Kidney capillary endothelial cell (primary cell): Measurements from ENCODE around the gene NELL1.
"Not testable (repeated sequence)": the region's sequence is repeated elsewhere in the genome, so short reads cannot be mapped to it uniquely, and the experiment has no call there.

Experiments
- DNase-seq: peaks from one replicate; pipeline ENCODE4 v3.0.0-alpha.2; 2018; ENCODE audit warnings: low spot score

The NELL1 gene

GRCh38 chr11:20770414-20770946 lies 101.1 kb downstream of the NELL1 start:
- no peak for DNase-seq

- DNase-seq: no peak
These were observed 101.6 kb downstream of the NELL1 start for GRCh38 chr11:20771026-20771425.

GRCh38 chr11:20771681-20772080 lies 102.3 kb downstream of the NELL1 start:
- DNase-seq: no peak

GRCh38 chr11:20775331-20775730 lies 105.9 kb downstream of the NELL1 start:
- DNase-seq: no peak

DNA sequence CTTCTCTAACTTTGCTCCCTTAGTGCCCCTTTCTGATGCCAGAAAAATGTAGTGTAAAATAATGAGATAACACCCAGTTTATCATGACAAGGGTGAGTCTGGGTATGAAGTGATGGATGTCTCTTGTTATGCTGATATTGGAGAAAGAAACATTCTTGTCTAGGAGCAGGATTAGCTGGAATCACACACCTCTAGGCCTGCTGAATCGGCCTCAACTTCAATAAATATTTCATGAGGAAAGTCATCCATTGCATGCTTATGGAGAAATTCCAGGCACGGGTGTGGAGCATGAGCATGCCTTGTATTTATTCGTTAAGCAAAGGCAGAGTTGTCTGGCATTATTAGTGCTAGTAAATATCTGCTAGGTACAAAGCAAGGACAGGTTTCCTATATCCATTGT lies 113.4 kb downstream of the NELL1 start:
- no peak for DNase-seq

GRCh38 chr11:20783220-20783619 lies 113.8 kb downstream of the NELL1 start:
- DNase-seq: no peak

DNA sequence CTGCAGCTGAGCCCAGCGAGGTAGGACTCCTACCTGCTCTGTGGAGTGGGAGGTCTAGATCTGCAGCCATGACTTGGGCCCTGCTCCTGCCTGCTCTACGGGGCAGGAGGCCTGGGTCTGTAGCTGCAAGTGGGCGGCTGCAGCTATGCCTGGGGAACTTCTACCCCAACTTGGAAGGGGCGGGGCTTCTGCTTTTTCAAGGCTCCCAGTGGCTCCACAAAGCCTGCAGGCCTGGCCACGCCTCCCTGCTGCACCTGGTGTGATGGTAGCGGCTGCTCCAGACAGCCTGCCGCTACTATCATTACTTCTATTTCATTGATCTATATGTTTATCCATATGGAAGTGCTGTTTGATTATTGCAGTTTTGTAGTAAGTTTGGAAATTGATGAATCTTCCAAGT lies 121.2 kb downstream of the NELL1 start:
- no peak for DNase-seq

DNA sequence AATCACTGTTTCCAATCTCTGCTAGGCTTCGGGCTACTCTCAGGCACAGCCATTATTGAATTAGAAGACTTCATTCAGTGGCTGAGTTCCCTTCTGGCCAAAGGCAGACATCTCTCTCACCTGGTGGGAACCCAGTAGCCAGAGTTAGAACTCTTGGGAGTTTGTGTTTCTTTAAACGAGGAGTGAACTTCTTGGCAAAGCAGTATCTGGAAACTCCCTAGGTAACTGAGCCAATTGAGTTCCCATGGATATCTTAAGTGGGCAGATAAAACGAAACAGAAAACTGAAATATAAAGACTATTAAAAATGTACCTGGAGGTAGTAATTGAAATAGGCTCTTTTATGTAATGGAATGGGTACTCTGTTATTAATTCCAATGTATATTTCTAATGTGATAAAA lies 125.6 kb downstream of the NELL1 start:
- DNase-seq: no peak

DNA sequence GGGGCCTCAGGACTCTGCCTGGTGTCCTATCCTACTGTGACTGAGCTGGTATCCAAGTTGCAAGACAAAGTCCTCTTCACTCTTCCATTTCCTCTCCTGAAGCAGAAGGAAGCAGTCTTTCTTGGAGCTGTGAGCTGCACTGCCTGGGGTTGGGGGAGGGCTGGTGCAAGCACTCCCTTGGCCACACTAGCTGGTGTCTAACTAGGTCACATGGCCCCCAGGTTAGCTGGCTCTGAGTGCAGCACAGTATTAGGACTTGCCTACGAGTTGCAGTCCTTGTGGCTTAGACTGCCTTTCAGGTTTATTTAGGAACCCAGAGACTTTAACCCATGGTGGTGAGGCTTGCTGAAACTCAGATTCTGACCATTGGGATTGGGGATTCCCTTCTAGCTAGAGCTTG lies 138.9 kb downstream of the NELL1 start:
- DNase-seq: no peak

DNA sequence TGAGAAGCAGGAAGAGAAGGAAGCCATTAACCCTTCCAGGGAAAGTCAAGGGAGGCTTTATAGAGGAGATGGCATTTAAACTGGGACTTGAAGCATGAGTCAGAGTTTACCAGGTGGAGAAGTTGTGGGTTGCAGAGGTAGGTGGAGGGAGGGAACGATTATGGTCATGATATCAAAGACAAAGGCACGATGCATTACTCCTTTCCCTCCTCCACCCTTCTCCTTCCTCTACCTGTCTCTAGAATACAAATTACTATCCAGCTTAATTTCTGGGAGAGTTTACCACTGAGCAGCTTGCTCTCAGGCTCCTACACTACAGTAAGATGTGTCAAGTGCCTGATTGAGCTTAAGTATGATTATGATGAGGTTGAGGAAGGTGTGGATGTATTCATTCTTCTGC lies 151.7 kb downstream of the NELL1 start:
- no peak for DNase-seq

DNA sequence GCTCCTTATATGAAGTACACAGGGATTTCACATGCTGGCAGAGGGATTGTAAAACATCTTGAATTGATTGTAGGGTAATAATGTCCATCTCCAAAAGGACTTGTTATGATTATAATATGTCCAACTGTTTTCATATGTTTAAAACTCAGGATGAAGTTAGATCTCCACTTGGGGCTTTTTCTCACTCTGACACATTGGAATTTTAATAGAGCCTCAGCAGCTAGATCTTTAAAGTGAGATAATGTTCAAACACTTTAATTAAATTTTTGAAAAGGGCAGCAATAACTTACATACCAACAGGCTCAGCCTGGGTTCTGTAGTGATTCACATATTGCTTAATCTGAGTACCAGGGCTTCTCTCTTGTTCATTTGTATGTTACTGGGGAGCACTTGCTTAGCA lies 152.1 kb downstream of the NELL1 start:
- no peak for DNase-seq

DNA sequence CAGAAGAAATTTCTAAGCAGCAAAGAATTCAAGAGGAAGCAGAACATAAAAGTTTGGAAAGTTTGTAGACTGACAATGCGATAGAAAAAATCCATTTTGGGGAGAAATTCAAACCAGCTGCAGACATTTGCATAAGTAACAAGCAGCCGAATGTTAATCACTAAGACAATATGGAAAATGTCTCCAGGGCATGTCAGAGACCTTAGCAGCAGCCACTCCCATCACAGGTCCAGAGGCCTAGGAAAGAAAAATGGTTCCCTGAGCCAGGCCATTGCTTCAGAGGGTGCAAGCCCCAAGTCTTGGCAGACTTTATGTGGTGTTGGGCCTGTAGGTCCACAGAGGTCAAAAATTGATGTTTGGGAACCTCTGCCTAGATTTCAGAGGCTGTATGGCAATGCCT lies 155.4 kb downstream of the NELL1 start:
- no peak for DNase-seq

- no peak for DNase-seq
These were observed 166.2 kb downstream of the NELL1 start for GRCh38 chr11:20835561-20835960.

DNA sequence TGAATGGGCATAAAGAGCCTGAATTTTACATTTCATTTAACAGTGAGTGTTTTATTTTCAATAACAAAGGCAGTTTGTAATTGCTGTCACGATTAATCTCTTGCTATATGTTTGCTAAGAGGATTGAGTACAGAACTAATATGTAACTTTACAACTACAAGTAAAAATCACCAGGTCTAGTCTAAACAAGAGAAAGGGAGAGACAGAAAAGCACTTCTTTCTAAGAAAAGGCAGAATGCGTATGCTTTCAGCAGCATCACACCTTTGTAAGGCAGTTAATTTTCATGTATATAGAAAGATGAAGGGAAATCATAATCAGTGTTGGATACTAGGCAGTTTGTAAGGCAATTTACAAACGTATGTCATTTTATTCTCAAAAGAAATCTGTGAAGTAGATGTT lies 169.8 kb downstream of the NELL1 start:
- no peak for DNase-seq

GRCh38 chr11:20840341-20840740 lies 171.0 kb downstream of the NELL1 start:
- DNase-seq: no peak

DNA sequence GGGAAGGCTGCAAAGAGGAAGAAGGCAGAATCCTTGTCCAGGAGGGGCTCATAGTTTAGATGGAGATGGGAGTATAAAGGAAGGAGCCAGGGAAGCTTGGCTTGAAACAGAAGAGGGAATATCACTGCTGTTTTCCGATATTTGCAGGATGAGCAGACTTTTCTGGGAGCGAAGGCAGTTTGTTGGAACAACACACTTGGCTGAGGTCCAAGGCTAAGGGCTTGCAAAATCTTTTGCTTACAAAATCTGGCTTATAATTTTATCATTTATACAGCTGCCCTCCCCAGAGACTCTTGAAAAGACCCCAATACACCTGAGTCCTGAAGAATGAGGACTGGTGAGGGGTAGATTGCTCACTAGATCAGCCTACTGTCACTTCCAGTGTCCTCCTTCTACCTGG lies 174.8 kb downstream of the NELL1 start:
- no peak for DNase-seq

DNA sequence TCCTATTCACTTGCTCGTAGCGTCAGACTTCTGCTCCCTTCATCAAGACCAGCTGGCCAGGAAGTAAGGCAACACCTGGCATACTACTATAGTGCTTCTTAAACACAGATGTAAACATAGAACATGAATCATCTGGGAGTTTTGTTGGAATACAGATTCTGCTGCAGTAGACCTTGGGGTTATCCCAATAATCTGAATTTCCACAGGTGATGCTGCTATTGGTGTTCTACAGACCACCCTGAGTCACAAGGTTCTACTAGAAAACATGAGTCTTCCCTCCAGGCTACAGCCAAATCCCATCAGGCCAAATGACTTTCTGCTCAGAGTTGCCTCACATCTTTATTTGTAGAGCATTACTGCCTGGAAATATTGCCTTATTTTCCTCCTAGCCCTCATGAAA lies 175.2 kb downstream of the NELL1 start:
- DNase-seq: no peak

- DNase-seq: no peak
These were observed 185.0 kb downstream of the NELL1 start for GRCh38 chr11:20854215-20854955.

- DNase-seq: no peak
These were observed 191.9 kb downstream of the NELL1 start for GRCh38 chr11:20861322-20861721.

DNA sequence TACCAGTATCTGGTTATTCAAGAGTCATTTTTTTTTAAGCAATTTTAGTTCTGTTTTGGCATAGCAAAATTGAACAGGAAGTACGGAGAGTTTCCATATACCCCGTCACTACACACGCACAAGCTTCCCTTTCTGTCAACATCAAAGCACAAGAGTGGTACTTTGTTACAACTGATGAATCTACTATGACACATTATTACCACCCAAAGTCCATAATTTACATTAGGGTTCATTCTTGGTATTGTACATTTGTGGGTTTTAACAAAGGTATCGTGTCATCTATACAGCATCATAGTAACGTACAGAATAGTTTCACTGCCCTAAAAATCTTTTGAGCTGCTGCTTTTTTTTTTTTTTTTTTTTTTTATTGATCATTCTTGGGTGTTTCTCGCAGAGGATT lies 192.9 kb downstream of the NELL1 start:
- not testable (repeated sequence) for DNase-seq

DNA sequence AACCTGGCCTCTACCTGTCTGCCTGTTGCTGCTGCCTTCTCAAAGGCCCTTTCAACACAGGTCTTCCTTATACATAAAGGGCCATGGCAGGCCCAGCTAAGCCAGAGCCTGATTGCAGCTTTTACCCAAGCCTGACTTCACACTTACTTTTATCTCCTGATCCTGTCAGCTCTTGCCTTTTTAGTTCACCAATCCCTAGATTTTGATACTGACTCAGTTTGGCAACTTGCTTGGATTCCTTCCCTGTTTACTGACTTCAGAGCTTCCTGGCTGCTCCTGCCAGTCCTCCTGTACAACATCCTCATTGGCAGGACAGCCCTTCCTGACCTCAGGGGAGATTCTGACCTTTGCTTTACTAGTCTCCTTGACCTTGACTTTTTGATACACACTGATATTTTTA lies 195.2 kb downstream of the NELL1 start:
- DNase-seq: no peak

DNA sequence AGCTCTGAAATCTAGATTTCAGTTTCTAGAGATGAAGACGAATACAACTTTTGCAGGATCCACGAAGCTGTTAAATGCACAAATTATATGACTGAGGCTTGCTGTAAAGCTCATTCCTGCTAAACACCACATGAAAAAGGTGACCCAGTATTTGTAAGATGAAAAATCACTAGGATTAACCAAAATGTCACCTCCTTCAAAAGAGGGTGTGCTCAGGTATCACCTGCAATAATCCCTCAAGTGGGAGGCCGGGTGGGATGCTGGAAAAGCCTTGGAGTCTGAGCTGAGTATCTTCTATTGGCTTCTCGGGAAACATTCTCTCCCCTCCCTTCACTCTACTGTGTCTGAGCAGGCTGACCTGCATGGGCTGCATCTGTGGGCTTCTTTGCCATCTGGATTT lies 195.8 kb downstream of the NELL1 start:
- no peak for DNase-seq

GRCh38 chr11:20869123-20869522 lies 199.7 kb downstream of the NELL1 start:
- DNase-seq: no peak

DNA sequence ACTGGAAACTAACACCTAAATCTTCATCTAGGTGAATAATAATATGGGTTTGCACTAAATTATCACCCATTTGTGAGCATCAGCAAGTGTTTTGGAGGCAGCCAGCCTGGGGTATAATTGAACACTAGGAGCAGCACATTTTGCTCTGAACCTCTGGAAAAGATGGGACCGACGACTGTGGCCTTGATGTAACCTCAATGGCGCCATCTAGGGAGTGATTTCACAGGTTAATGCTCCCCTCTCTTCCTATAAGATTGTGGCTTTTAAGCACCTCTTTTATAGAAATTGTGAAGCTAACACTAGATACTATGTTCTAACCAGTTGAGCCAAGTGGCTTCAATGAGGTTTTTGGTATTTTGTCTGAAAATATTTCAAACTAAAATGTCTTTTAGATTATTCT lies 203.7 kb downstream of the NELL1 start:
- no peak for DNase-seq
